Pons (tissue), 1 donor: ENCODE results near the gene FOS.
"Not testable (repeated sequence)": the region's sequence is repeated elsewhere in the genome, so short reads cannot be mapped to it uniquely, and the experiment has no call there.

Source experiments
- DNase-seq: peaks from one replicate; pipeline ENCODE4 v3.0.0-alpha.2; 2016; ENCODE audit warnings: low spot score

FOS gene

DNA sequence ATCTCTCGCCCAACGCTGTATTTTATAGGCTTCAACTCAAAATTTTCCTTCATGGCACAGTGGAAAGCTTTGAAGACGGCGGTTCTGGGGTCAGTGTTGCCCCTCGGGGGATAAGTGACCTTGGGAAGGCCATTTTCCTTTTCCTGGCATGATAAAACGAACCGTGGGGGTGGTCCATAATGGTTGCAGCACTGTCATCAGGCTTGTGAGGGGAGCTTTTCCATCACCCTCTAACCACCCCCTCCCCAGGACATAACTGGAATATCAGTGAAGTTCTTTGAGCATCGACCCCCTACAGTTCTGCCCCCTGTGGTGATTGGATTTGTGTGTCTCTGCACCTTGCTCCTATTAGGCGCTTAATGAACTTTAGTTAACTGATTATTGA is 16.0 kb downstream of the FOS start:
- DNase-seq, result peak; percentile 32

DNA sequence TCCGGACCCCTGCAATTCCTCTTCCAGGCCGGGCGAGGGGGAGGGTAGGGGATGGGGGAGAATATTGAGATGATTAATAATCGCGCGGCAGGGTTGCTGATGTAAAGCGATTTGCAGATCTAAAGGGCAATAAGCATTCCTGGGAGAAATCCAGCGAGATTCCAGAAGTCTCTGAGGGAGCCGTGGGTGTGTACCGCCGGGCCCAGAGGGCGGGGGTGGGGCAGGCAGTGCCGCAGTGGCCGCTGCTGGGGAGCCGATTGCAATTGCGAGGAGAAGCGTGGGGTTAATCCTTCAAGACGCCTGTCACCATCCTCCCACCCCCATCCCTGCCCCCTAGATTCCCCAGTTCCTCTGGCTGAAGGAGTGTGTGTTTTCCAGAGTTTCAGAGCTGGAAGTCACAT is 16.4 kb downstream of the FOS start:
- DNase-seq, result peak; percentile 54

DNA sequence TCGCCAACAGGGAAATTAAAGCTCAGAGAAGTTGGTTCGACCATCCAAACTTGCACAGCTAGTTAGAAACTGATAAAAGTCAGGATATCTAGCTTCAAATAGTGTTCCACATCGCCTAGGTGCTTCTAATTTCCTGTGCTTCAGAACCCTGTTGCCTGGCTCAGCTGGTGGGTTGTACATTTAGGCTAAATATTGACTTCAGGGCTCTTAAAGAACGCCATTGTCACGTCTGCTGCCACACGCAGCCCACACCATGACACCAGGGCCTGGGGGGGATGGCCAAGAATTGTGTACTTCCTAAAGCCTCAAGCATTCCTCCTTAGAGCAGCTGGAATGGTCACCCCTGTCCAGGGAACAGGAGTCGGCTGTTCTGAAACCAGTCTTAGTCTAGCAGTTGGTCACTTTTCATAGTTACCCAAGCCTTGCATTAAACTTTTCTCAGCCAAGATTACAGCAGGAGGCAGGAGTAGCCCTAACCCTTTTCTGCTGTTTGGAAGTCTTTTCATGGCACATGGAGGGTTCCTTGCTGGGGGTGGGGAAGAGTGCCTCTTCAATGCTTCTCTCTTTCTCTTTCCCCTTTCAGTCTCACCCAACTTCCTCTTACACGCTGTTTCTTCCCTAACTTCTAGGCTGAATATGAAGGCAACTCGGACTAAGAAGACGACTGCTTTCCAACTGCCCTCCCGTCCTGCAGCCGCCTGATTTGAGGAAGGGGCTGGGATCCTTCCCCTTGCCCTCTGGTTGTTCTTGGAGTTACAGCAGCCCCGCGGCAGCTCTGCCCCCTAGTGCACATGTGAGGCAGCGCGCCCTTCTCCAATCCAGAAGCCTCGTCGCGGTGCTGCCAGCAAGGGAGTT is 17.1 kb downstream of the FOS start:
- DNase-seq, result peak; percentile 85

DNA sequence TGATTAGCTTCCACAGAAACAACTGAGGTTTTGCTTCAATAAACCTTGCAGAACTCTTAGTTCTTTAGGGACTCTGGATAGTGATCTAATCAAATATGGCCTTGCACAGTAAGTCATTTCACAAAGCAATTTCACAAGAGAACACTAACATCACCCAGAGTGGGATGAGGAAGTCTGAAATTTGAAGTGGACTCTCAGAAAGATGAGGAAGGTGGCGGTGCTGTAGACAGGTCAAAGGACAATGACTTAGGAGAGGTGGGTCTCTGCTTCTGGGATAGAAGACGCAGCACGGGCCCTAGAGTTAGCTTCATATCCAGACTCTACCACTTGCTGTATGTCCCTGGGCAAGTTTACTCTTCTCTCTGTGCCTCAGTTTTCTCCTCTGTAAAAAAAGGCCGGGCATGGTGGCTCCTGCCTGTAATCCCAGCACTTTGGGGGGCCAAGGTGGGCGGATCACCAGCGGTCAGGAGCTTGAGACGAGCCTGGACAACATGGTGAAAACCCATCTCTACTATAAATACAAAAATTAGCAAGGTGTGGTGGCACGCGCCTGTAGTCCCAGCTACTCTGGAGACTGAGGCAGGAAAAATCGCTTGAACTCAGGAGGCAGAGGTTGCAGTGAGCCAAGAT is 18.9 kb downstream of the FOS start:
- DNase-seq, result peak; percentile 53

DNA sequence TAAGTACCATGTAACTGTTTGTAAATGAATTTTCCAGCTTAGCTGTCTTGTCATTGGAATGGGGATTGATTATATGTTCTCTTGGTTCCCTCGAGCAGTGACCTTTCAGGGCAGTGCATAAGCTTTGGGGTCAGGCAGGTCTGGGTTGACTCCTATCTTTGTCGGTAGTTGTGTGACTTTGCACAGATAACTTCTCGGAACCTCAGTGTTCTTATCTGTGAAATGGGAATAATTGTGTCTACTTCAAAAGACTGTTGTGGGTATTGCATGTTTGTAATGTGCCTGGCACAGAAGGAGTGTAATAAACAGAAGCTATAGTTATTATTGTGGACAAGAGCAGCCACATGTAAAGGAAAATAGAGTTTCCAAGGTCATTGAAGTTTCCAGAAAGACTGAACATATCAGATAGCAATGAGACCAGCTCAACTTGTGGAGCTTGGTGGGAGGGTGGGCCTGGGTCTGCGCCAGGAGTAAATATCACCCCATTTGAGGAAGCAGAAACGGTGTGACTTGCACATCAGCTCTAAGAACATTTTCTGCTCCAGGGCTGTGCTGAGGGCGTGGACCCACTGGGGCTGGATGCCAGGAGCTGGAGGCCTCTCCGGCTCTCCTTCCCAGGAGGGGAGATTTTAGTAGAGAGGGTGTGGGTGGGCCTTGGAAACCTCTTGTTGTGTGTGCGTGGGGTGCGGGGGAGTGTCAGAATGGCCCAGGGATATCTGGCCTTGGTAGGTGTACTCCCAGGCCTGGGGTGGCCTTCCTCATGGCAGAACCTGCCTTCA is 19.7 kb downstream of the FOS start:
- DNase-seq, result no peak

- DNase-seq, result peak; percentile 73
These were observed 20.4 kb downstream of the FOS start for GRCh38 chr14:75299059-75299458.

DNA sequence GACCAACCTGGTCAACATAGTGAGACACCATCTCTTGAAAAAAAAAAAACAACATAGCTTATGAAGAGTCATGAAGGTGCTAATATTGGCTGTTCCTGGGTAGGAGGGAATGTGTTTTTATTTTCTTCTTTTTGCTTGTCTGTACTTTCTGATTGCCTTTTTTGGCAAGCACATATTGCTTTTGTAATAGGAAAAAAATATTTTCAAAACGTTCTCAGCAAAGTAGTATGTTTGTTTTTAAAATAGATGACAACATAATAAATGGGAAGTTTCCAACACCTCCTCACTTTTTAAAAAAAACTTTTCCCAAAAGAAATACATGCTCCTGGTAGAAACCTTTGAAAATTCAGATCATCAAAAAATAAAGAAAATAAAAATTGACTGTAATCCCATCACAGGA is 20.9 kb downstream of the FOS start:
- no peak for DNase-seq

GRCh38 chr14:75301666-75302325 is 23.2 kb downstream of the FOS start:
- DNase-seq, result peak; percentile 61

DNA sequence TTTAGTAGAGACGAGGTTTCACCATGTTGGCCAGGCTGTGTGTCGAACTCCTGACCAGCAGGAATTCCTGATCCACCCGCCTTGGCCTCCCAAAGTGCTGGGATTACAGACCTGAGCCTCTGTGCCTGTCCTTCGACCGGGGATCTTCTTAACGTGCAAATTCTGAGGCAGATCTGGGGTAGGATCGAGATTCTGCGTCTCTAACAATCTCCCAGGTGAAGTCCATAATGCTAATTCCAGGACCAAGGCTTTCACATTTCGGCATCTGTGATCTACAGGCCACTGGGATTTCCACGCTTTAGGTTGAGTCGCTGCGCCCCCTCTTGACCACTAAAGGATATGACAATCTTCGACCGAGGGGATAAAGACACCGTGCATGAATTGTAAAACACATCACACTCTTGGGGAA is 24.8 kb downstream of the FOS start:
- peak; percentile 83 for DNase-seq

GRCh38 chr14:75306410-75306809 is 27.8 kb downstream of the FOS start:
- DNase-seq, result not testable (repeated sequence)

DNA sequence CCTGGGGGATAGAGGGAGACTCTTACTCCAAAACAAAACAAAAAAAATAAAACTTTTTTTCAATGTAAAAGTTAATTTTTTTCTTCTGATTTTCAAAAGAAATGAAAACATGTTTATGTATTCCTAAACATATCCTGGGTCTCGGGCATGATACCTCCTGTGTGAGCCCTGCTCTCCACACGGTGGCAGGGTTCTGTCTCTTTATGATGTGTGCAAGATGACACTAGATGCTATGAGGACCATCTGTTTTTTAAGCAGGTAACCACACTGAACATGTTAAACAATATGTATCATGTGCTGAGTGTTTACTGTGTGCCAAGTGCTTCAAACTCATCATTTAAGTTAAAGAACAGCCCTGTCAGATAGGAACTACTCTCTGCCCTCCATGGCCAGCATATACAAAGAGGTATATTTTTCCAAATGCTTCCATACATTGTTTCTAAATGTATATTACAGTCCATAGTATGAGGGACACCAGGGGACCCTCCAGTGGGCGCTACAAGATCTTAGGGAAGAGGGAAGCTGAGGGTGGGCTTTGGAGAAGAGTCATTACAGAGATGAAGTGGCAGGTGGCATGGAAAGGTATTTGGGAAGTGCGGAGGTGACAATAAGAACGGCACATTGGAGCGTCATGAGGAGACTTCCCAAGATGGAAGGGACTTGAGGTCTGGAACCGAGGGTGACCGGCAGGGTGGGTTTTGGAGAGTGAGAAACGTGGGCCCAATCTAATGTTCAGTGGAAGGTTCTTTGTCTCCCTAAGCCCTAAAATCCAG is 28.5 kb downstream of the FOS start:
- DNase-seq, result no peak

DNA sequence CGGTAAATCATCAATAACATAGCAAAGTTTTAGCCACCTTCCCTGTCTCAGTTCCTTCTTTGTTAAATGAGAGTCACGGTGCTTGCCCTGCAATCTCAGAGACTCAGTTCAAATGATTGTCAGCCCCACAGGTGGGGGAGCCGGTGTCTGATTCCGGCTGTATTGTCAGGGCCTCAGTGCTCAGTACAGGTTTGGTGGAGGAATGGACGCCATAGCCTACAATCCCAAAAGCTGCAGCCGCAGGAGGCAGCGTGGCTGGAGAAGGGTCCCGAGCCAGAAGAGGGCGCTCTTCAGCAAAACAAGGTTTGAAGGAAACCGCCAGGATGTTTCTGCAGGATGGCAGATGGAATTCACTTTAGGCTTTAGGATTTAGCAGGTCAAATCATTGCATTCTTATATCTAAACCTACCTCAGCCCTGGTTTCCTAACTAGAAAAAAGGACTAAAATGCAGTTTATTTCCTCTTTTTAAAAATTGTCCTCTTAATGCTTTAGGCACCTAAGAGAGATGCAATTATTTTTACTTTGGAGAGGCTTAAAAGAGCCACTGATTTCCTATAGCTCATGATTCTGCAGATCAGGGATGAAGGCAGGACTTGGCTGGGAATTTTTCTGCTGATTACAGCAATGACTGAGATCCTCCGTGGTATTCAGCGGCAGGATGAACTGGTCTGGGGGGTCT is 29.2 kb downstream of the FOS start:
- peak; percentile 88 for DNase-seq

DNA sequence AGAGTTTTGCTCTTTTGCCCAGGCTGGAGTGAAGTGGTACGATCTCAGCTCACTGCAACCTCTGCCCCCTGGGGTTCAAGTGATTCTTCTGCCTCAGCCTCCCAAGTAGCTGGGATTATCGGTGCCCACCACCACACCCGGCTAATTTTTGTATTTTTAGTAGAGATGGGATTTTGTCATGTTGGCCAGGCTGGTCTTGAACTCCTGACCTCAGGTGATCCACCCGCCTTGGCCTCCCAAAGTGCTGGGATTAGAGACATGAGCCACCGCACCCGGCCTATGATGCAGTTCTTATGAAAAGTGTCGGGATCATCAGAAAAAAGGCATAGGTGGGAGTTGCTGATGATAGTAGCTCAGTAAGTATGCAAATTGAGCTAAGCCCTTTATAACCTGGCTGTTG is 30.4 kb downstream of the FOS start:
- not testable (repeated sequence) for DNase-seq

GRCh38 chr14:75309561-75309960 is 30.9 kb downstream of the FOS start:
- DNase-seq, result not testable (repeated sequence)

DNA sequence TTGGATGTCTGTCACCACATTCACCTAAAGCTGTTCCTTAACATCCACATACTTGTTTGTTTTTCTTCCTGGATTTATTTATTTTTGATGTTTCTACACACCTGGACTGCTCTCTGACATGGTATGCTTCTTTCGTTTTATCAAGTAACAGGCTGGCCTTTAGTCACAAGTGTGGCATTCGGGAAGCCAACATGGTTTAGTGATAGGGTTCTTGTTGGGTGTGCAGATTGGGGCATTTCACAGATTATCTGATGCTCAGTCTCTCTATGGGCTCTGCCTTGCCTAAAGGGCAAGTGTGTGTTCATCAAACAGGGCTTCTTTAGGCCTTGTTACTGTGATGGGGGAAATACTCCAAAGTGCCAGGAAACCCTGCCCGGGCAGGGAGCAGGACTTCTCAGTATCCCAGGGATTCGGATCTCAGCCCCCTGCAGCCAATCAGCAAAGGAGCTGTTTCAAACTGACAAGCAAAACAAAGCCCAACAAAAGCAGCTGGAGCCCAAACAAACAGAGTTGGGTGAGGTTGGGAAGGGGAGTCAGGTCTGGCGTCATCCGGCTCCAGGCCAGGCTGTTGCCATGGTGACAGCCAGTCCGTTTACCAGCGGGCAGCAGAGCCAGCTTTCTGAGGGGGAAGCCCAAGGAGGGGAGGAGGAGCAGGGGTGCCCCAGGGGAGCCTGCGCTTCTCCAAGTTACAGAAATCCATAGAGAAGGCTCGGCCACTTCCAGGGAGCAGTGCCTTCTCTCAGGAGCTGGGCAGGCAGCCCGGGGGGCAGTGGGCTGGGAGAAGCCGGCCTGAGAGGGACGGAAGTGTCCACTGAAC is 31.9 kb downstream of the FOS start:
- DNase-seq, result peak; percentile 90

DNA sequence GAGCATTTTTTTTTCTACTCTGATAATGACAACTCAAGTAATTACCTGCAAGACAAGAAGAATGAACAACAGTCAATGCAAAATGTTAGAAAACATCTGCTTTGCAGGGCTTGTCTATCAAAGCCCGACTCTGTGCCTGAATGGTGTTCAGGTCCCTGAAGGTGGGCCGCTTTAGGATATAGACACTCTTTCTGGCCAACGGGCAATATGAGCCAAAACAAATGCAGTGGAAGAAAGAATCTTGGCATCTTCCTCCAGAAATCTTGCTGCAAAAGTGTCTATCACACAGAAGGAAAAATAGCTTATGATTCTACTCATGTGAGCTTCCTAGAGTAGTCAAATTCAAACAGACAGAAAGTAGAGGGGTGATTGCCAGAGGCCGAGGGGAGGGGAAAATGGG is 32.7 kb downstream of the FOS start:
- DNase-seq, result no peak

GRCh38 chr14:75312341-75312740 is 33.7 kb downstream of the FOS start:
- DNase-seq, result no peak

- DNase-seq, result no peak
These were observed 34.7 kb downstream of the FOS start for GRCh38 chr14:75313294-75313693.

- DNase-seq, result peak; percentile 53
These were observed 36.5 kb downstream of the FOS start for GRCh38 chr14:75315144-75315543.

DNA sequence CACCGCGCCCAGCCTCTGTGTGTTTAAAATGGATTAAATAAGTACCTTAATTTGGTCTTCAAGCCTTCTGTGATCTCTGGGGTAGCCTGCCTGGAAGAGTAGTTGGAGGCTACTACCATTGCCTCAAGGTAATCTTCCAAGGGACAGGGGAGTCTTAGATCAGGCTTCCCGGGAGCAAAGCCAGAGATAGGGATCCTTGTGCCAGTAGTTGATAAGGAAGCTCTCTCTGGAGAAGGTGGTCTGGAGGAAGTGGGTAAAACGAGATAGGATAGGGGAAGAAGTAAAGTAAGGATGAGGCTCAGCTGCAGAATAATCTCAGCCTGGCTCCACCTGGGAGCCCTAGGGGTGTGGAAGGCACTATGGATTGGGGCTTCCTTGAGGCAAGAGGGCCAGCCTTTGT is 38.5 kb downstream of the FOS start:
- no peak for DNase-seq
